Mesenchymal stem cell (in vitro differentiated cells and primary cell): ENCODE results near the gene PPP2R2D.

ENCODE experiments used
- DNase-seq: peaks from one replicate; pipeline ENCODE4 v3.0.0-alpha.2; 2013
- H2AFZ ChIP-seq: one replicate; pipeline ENCODE4 v1.6.1; 2013; ENCODE audit warnings: low read depth, mild to moderate bottlenecking, control low read depth, inconsistent platforms, low read length, moderate library complexity
- H2AK5ac ChIP-seq: 2 replicates; pipeline ENCODE4 v1.6.1; 2013; ENCODE audit warnings: low read length, moderate library complexity, mild to moderate bottlenecking, inconsistent platforms; ENCODE audit not compliant: severe bottlenecking
- H2BK120ac ChIP-seq: one replicate; pipeline ENCODE4 v1.6.1; 2013; ENCODE audit warnings: low read depth, mild to moderate bottlenecking, inconsistent platforms, low read length, moderate library complexity
- H2BK12ac ChIP-seq, 2 experiments: one replicate each; pipeline ENCODE4 v1.6.1; 2013; ENCODE audit warnings: inconsistent platforms in 2 of 2, low read length in 2 of 2, mild to moderate bottlenecking in 2 of 2, moderate library complexity in 2 of 2, control low read depth in 1 of 2
- H2BK15ac ChIP-seq: one replicate; pipeline ENCODE4 v1.6.1; 2013; ENCODE audit warnings: mild to moderate bottlenecking, low read depth, inconsistent platforms; ENCODE audit not compliant: poor library complexity, severe bottlenecking
- H2BK5ac ChIP-seq: 2 replicates; pipeline ENCODE4 v1.6.1; 2013; ENCODE audit warnings: low read depth, mild to moderate bottlenecking, low read length, control low read depth, inconsistent platforms; ENCODE audit not compliant: poor library complexity, severe bottlenecking
- H3K14ac ChIP-seq, 2 experiments: one replicate each; pipeline ENCODE4 v1.6.1; 2013; ENCODE audit warnings: inconsistent platforms in 2 of 2, low read length in 2 of 2, control low read depth in 1 of 2, mild to moderate bottlenecking in 1 of 2, moderate library complexity in 1 of 2
- H3K18ac ChIP-seq, 2 experiments: one replicate each; pipeline ENCODE4 v1.6.1; 2013; ENCODE audit warnings: inconsistent platforms in 2 of 2, low read length in 2 of 2, control low read depth in 1 of 2, low read depth in 1 of 2, mild to moderate bottlenecking in 1 of 2
- H3K23ac ChIP-seq, 2 experiments: one replicate each; pipeline ENCODE4 v1.6.1; 2013; ENCODE audit warnings: inconsistent platforms in 2 of 2, low read length in 2 of 2, mild to moderate bottlenecking in 2 of 2, moderate library complexity in 2 of 2, control low read depth in 1 of 2
- H3K27ac ChIP-seq: 2 replicates; pipeline ENCODE4 v1.5.1; 2013; ENCODE audit warnings: mild to moderate bottlenecking, moderate library complexity, low read length, control low read depth, inconsistent platforms; ENCODE audit not compliant: poor library complexity, severe bottlenecking
- H3K27me3 ChIP-seq, 2 experiments: 2 replicates each; pipeline versions ENCODE4 v1.6.1 to v1.7.0; 2013; ENCODE audit warnings: low read length in 2 of 2, mild to moderate bottlenecking in 2 of 2, moderate library complexity in 2 of 2, control low read depth in 1 of 2, inconsistent platforms in 1 of 2; ENCODE audit not compliant: control insufficient read depth in 1 of 2, insufficient read depth in 1 of 2
- H3K36me3 ChIP-seq, 2 experiments: 2 replicates each; pipeline versions ENCODE4 v1.6.1 to v1.7.0; 2013; ENCODE audit warnings: low read length in 2 of 2, control low read depth in 1 of 2, inconsistent platforms in 1 of 2, low read depth in 1 of 2, mild to moderate bottlenecking in 1 of 2; ENCODE audit not compliant: insufficient read depth in 2 of 2, control insufficient read depth in 1 of 2
- H3K4ac ChIP-seq, 2 experiments: one replicate each; pipeline ENCODE4 v1.6.1; 2013; ENCODE audit warnings: inconsistent platforms in 2 of 2, low read length in 2 of 2, mild to moderate bottlenecking in 2 of 2, moderate library complexity in 2 of 2, control low read depth in 1 of 2, low read depth in 1 of 2
- H3K4me1 ChIP-seq: 2 replicates; pipeline ENCODE4 v1.6.1; 2013; ENCODE audit warnings: low read depth, low read length, control low read depth; ENCODE audit not compliant: control insufficient read depth, insufficient read depth
- H3K4me2 ChIP-seq: 2 replicates; pipeline ENCODE4 v1.6.1; 2013; ENCODE audit warnings: low read length, mild to moderate bottlenecking, inconsistent platforms; ENCODE audit not compliant: poor library complexity, severe bottlenecking
- H3K4me3 ChIP-seq, 2 experiments: 2 replicates each; pipeline versions ENCODE4 v1.5.1 to v1.7.0; 2013; ENCODE audit warnings: low read length in 2 of 2, mild to moderate bottlenecking in 2 of 2, control low read depth in 1 of 2, low read depth in 1 of 2; ENCODE audit not compliant: insufficient read depth in 1 of 2
- H3K79me1 ChIP-seq: replicated peaks from 2 replicates; pipeline ENCODE4 v1.6.1; 2013; ENCODE audit warnings: mild to moderate bottlenecking, control low read depth, low read length, inconsistent platforms; ENCODE audit not compliant: poor library complexity, severe bottlenecking
- H3K9ac ChIP-seq: 2 replicates; pipeline ENCODE4 v1.7.0; 2013; ENCODE audit warnings: mild to moderate bottlenecking, low read length, moderate library complexity
- H3K9me3 ChIP-seq: 2 replicates; pipeline ENCODE4 v1.7.0; 2013; ENCODE audit warnings: mild to moderate bottlenecking, low read length; ENCODE audit not compliant: control insufficient read depth
- H4K8ac ChIP-seq: one replicate; pipeline ENCODE4 v1.6.1; 2013; ENCODE audit warnings: inconsistent platforms, mild to moderate bottlenecking, low read length, moderate library complexity
- H4K91ac ChIP-seq: one replicate; pipeline ENCODE4 v1.6.1; 2013; ENCODE audit warnings: mild to moderate bottlenecking, low read length, inconsistent platforms
- WGBS: methylation state at CpG from one replicate; pipeline ENCODE4 v1.1.7; 2013; ENCODE audit warnings: mixed read lengths; 5-methylcytosine and 5-hydroxymethylcytosine counted together

PPP2R2D gene

DNA sequence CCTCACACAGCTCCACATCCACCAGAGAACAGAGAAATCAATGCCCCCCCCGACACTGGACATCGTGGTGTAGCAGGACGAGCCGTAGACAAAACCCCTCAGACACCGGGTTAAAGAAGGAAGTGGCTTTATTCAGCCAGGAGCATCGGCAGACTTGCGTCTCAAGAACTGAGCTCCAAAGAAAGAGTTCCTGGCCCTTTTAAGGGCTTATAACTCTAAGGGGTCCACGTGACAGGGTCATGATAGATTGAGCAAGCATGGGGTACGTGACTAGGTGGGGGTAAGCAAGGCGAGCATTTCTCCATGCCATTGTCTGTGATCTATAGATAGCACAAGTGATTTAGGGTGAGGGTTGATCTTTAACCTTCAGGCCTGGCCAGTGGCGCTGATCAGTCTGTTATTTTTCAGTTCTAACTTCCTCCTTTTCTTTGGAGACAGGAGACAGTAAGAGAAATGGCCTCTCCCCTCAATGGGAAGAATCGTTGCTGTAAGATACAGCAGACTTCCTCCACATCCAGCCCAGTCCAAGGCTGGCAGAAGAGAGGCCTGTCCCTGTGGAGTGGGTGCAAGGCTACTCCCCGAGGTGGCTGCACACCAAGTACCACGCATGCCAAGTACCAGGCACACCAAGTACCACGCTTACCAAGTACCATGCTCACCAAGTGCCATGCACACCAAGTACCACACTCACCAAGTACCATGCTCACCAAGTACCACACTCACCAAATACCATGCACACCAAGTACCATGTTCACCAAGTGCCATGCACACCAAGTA is 19.5 kb upstream of the PPP2R2D start:
- Histone ChIP-seq H4K91ac (no peak overlapping the region), H2BK5ac (no peak overlapping the region), H3K9ac (no peak overlapping the region), H3K18ac (no peak overlapping the region), H3K9me3 (peaks cover 3% of the 10 kb centered on the region), H3K27ac (no peak overlapping the region), H2AK5ac (no peak overlapping the region), H3K36me3 (no peaks in the 10 kb centered on the region), H3K14ac (no peak overlapping the region), H2BK120ac (no peak overlapping the region), H2AFZ (no peak overlapping the region), H3K4me1 (no peaks in the 10 kb centered on the region), H2BK15ac (no peak overlapping the region), H3K79me1 (no peaks in the 10 kb centered on the region), H2BK12ac (no peak overlapping the region), H3K4me3 (no peak overlapping the region), H3K4me2 (no peak overlapping the region), H4K8ac (no peak overlapping the region), H3K4ac (no peak overlapping the region), H3K27me3 (peaks cover 8 to 52% of the 10 kb centered on the region in 2 experiments), H3K23ac (no peak overlapping the region)
- no peak for DNase-seq
- 88% methylated on average over 15 of the region's 15 CpGs for WGBS

DNA sequence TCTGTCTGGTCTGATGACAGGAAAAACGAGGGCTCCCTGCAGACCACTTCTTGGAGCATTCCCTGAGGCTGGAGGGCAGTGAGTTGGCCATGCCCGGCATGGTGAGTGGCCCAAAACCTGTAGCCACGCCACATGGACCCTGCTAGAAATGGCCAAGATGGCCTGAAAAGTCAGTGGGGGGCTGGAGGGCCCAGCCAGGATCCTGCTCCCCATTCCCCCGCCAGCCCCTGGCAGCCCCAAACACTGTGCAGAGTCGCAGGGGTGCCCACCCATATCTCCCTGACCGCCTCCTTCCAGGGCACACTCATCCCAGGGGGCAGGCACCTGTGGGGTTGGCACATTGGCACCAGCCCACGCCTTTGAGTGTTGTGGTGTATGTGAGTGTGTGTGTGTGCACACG is 18.7 kb upstream of the PPP2R2D start:
- no peak overlapping the region for H4K8ac ChIP-seq
- H2BK120ac ChIP-seq: no peak overlapping the region
- H3K27ac ChIP-seq: no peak overlapping the region
- no peak overlapping the region for H2BK5ac ChIP-seq
- H3K9ac ChIP-seq: no peak overlapping the region
- no peak overlapping the region for H2AFZ ChIP-seq
- H3K27me3 ChIP-seq: peaks cover 4 to 46% of the 10 kb centered on the region in 2 experiments
- H3K14ac ChIP-seq: no peak overlapping the region
- WGBS: 86% methylated on average over 8 of the region's 8 CpGs
- H3K9me3 ChIP-seq: peaks cover 3% of the 10 kb centered on the region
- H2BK12ac ChIP-seq: no peak overlapping the region
- H4K91ac ChIP-seq: no peak overlapping the region
- no peak overlapping the region for H3K18ac ChIP-seq
- no peak overlapping the region for H3K4ac ChIP-seq
- H3K36me3 ChIP-seq: no peaks in the 10 kb centered on the region
- H3K4me3 ChIP-seq: no peak overlapping the region
- no peak for DNase-seq
- H2BK15ac ChIP-seq: no peak overlapping the region
- H3K23ac ChIP-seq: no peak overlapping the region
- no peaks in the 10 kb centered on the region for H3K4me1 ChIP-seq
- H3K79me1 ChIP-seq: no peaks in the 10 kb centered on the region
- no peak overlapping the region for H3K4me2 ChIP-seq
- no peak overlapping the region for H2AK5ac ChIP-seq

DNA sequence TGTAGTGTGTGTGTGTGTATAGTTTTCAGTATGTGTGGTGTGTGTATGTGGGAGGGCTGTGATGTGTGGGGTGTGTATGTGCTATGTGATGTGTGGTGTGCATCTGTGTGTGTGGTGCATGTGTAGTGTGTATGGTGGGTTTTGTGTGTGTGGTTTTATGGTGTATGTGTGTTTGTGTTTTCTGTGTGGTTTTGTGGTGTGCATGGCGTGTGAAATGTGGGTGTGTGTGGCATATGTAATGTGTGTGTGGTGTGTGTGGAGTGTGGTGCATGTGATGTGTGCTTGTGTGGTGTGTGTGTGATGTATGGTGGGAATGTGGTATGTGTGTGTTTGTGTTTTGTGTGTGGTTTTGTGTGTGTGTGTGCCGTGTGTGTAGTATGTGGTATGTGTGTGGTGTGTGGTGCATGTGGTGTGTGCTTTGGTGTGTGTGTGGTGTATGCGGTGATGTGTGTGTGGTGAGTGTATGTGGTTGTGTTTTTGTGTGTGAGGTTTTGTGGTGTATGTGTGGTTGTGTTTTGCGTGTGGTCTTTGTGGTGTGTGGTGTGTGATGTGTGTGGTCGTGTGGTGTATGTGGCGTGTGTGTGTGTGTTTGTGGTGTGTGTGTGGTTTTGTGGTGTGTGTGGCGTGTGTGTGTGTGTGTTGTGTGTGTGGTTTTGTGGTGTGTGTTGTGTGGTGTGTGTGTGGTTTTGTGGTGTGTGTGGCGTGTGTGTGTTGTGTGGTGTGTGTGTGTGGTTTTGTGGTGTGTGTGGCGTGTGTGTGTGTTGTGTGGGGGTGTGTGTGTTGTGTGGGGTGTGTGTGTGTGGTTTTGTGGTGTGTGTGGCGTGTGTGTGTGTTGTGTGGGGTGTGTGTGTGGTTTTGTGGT is 18.0 kb upstream of the PPP2R2D start:
- H4K8ac ChIP-seq: no peak overlapping the region
- H3K18ac ChIP-seq: no peak overlapping the region
- no peak for DNase-seq
- peaks cover 3% of the 10 kb centered on the region for H3K9me3 ChIP-seq
- no peak overlapping the region for H2BK15ac ChIP-seq
- no peak overlapping the region for H2AFZ ChIP-seq
- no peak overlapping the region for H4K91ac ChIP-seq
- H3K36me3 ChIP-seq: no peaks in the 10 kb centered on the region
- 82% methylated on average over 9 of the region's 10 CpGs for whole genome bisulfite sequencing
- H3K79me1 ChIP-seq: no peaks in the 10 kb centered on the region
- H3K27me3 ChIP-seq: peaks cover 4 to 39% of the 10 kb centered on the region in 2 experiments
- H2BK12ac ChIP-seq: no peak overlapping the region
- H2BK120ac ChIP-seq: no peak overlapping the region
- H3K23ac ChIP-seq: no peak overlapping the region
- no peak overlapping the region for H3K4ac ChIP-seq
- H2BK5ac ChIP-seq: no peak overlapping the region
- no peak overlapping the region for H3K27ac ChIP-seq
- H3K9ac ChIP-seq: no peak overlapping the region
- peak overlapping the region in 1 of 2 experiments; percentile 29 for H3K4me3 ChIP-seq
- H3K4me1 ChIP-seq: no peaks in the 10 kb centered on the region
- no peak overlapping the region for H3K14ac ChIP-seq
- H3K4me2 ChIP-seq: no peak overlapping the region
- H2AK5ac ChIP-seq: no peak overlapping the region
